ENCODE measurements around the gene CA10. TPM values are rescaled to one million over a fixed set of nuclear protein-coding genes. Genes with fewer than 3 reads are reported as not detected.

Gene CA10
- total and polyA plus RNA-seq, 9 of the 15 experiments (the other 6 are each of a cell fraction or from before 2014, with no cell fraction given): not detected

DNA sequence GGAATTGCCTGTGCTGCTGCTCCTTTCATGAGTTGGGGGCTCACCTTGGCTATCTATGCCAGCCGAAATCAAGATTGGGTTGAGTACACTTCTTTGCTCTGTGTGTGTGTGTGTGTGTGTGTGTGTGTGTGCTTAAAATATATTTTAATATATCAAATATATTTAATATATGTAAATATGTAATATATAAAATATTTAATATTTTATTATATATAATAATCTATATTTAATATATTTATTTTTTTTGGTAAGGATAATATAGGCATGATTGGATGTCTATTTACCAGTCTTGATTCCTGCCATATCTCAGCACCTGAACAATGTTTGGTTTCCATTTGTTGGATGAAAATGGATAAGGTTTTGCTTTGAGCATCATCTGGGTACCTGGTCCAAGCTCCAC, 399.3 kb downstream of the CA10 start:
- ChIA-PET CTCF (ENCODE audit: low intra/inter-chr PET ratio) (no interaction called here), POLR2A (no interaction called here)
- intact Hi-C loops (cut with micrococcal nuclease): no loop called here
- ATAC-seq (no peak), FAIRE-seq (no peak), DNase-seq (ENCODE audit: extremely low read depth in 1 of 4, low spot score in 3 of 4) (no peak)
- Histone ChIP-seq H3K79me2 (ENCODE audit: control insufficient read depth, insufficient read depth, low read length) (no peaks in the 10 kb centered on the region), H3K36me3 (ENCODE audit: control insufficient read depth, insufficient read depth, low read length) (no peaks in the 10 kb centered on the region), H3K27ac (ENCODE audit: extremely low read depth, low read depth, low read length) (no peak overlapping the region), H2AFZ (ENCODE audit: low read depth, low read length) (no peak overlapping the region), H3K9me3 (replicated peaks; ENCODE audit: control insufficient read depth, insufficient read depth, low read depth, low read length) (no peaks in the 10 kb centered on the region), H3K27me3 (ENCODE audit: control insufficient read depth in 2 of 2, insufficient read depth in 2 of 2, low read length in 2 of 2) (no peaks in the 10 kb centered on the region), H3K4me3 (no peak overlapping the region), H4K20me1 (replicated peaks; ENCODE audit: control insufficient read depth, insufficient read depth, low read length) (no peaks in the 10 kb centered on the region), H3K9me1 (ENCODE audit: control insufficient read depth, insufficient read depth, low read length) (no peaks in the 10 kb centered on the region), H3K9ac (ENCODE audit: insufficient read depth in 1 of 2, low read depth in 2 of 2, low read length in 2 of 2) (no peak overlapping the region), H3K4me1 (replicated peaks in 1 of 2; ENCODE audit: control insufficient read depth in 2 of 2, insufficient read depth in 2 of 2, low read length in 2 of 2) (no peaks in the 10 kb centered on the region), H3K4me2 (ENCODE audit: insufficient read depth, low read length) (no peak overlapping the region)
- in situ Hi-C loops (cut with MboI): no loop called here
- no TSS peak for BruUV-seq (replicated peaks)
- 0% methylated on average over 1 of the region's 1 CpG for WGBS (ENCODE audit: insufficient coverage, low coverage, missing lambda C conversion rate)
- TF ChIP-seq MAFK (IDR thresholded peaks at IDR 0.05; ENCODE audit: low read length): no peak

DNA sequence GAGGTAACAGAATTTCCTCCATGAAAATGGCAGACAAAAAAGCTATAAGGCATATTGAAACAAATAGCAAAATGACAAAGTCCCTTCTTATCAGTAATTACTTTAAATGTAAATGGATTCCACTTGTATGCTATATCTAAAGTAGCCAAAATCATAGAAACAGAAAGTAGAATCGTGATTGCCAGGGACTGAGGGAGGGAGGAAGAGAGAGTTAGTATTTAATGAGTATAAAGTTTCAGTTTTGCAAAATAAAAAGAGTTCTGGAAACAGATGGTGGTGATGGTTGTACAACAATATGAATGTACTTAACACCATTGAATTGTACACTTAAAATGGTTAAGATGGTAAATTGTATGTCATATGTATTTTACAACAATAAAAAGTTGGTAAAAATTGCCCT, 407.4 kb downstream of the CA10 start:
- TF ChIP-seq ZNF140 (CRISPR knock-in tag; IDR thresholded peaks at IDR 0.05): no peak
- no peak overlapping the region for H3K4me3 ChIP-seq
- no peak for DNase-seq (ENCODE audit: extremely low read depth in 1 of 4, low spot score in 3 of 4)
- no TSS peak for BruUV-seq (replicated peaks)
- no peak overlapping the region for H3K9ac ChIP-seq (ENCODE audit: insufficient read depth in 1 of 2, low read depth in 2 of 2, low read length in 2 of 2)
- no peaks in the 10 kb centered on the region for H3K79me2 ChIP-seq (ENCODE audit: control insufficient read depth, insufficient read depth, low read length)
- intact Hi-C loops (cut with micrococcal nuclease) (no loop called here), in situ Hi-C loops (cut with MboI) (no loop called here)
- H2AFZ ChIP-seq (ENCODE audit: low read depth, low read length): no peak overlapping the region
- POLR2A ChIA-PET: no interaction called here
- 0% methylated on average over 1 of the region's 1 CpG for WGBS (ENCODE audit: insufficient coverage, low coverage, missing lambda C conversion rate)
- no peak overlapping the region for H3K4me2 ChIP-seq (ENCODE audit: insufficient read depth, low read length)
- no peak overlapping the region for H3K27ac ChIP-seq (ENCODE audit: extremely low read depth, low read depth, low read length)
- no peaks in the 10 kb centered on the region for H3K27me3 ChIP-seq (ENCODE audit: control insufficient read depth in 2 of 2, insufficient read depth in 2 of 2, low read length in 2 of 2)
- no peak for FAIRE-seq
- no peaks in the 10 kb centered on the region for H4K20me1 ChIP-seq (replicated peaks; ENCODE audit: control insufficient read depth, insufficient read depth, low read length)
- H3K36me3 ChIP-seq (ENCODE audit: control insufficient read depth, insufficient read depth, low read length): no peaks in the 10 kb centered on the region
- H3K9me1 ChIP-seq (ENCODE audit: control insufficient read depth, insufficient read depth, low read length): no peaks in the 10 kb centered on the region
- no peaks in the 10 kb centered on the region for H3K4me1 ChIP-seq (replicated peaks in 1 of 2; ENCODE audit: control insufficient read depth in 2 of 2, insufficient read depth in 2 of 2, low read length in 2 of 2)
- no peaks in the 10 kb centered on the region for H3K9me3 ChIP-seq (replicated peaks; ENCODE audit: control insufficient read depth, insufficient read depth, low read depth, low read length)
- CTCF ChIA-PET (ENCODE audit: low intra/inter-chr PET ratio): no interaction called here
- ATAC-seq: no peak

Measured in K562 (cell line).